Amygdala (tissue), 56 donors: ENCODE data around the gene SURF1.
"Not testable (repeated sequence)": the region's sequence is repeated elsewhere in the genome, so short reads cannot be mapped to it uniquely, and the experiment has no call there.

Experiments
- DNase-seq, 56 donors: peaks; one replicate each; lab custom pipeline; 2025; lab: John Stamatoyannopoulos, UW

SURF1 gene

GRCh38 chr9:133385452-133385851, 29.2 kb upstream of the SURF1 start:
- peak in 2 of 56 donors; percentile 18 to 25 for DNase-seq

DNA sequence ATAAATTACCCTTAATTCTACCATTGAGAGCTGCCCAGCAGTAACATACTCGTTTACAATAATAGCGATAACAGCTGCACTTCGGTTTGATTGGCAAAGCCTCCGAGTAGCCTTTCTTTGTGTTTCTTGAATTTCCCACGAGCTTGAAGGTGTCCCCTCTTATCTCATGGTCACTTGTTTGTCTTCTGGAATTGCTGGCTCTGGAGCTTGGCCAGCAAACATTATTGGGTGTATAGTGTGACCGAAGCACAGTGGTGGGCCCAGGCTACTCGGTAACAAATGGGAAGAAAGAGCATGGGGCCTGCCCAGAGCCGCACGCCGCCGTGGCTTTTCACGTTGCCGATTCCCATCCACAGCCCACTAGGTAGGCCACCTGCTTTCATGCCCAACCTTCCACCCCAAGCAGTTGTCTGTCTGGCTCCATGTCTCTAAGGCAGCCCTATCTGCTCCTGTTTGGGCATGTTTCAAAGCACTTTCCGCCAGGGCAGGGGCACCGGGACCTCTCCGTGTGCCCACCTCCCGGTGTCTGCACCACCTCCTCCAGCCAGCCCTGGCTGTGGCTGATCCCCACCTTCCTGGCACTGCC, 28.5 kb upstream of the SURF1 start:
- DNase-seq: no peak

DNA sequence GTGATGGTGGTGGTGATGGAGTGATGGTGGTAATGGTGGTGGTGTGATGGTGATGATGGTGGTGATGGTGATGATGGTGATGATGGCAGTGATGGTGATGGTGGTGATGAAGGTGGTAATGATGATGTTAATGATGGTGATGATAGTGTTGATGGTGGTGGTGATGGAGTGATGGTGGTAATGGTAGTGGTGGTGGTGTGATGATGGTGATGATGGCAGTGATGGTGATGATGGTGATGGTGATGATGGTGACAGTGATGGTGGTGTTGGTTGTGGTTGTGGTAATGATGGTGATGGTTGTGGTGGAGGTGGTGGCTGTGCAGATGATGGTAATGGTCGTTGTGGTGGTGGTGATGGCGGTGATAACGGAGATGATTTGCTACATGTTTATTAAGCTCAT, 27.2 kb upstream of the SURF1 start:
- no peak for DNase-seq

- DNase-seq: no peak
These were observed 26.3 kb upstream of the SURF1 start for GRCh38 chr9:133382507-133383141.

DNA sequence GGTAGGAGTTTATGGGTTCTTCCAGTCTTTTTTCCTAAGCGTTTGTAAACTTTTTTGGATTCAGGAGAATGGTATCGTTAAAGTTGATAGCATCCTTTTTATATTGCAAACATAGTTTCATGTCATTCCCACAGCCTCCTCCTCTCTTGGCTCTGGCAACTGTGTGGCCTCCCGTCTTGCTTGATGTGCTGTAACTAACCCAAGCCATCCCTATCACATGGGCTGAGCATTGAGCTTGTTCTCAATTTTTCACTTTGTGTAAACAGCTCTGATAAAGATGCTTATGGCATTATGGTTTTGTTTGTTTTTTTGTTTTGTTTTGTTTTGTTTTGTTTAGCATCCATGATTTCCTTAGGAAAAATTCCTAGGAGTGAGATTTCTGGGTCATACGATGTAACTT, 24.4 kb upstream of the SURF1 start:
- no peak for DNase-seq

DNA sequence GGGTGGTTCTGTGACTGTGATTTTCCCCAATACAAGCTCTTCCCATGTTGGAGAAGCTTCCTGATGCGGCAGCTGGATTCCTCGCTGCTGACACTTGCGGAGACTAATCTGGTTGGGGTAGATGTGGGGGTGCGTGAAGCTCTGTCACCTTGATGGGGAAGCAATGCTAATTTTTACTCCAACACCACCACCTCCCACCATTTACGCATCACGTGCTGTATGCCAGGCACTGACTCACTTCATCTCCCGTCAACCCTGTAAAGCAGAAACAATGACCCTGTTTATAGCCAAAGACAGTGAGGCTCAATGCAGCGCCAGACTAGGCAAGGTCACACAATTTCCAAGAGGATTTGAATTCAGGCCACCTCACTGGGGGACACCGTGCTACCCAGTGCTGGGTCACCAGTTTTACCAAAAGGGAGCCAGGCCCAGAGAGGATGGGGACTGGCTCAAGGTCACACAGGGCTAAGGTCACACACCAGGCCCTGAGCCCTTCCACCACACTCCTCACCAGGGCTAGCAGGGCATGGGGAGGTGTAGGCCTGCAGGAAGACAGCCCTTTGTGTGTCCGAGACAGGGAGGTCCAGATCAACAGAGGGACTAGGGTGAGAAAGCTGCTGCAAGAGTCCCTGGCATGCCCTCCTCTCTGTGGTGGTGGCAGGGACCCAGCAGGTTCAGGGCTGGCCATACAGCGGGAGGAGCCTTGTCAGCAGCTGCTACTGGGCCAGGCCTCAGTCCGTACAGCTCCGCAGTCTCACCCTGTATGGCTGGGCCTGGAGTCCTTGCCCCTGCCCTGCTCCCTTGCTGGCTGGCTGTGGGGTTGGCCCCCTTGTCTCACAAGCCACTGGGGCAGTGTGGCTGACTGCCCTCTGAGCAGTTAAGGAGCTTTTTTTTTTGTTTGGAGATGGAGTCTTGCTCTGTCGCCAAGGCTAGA, 23.1 kb upstream of the SURF1 start:
- DNase-seq: peak in 23 of 56 donors; percentile 10 to 60 (median 34)

DNA sequence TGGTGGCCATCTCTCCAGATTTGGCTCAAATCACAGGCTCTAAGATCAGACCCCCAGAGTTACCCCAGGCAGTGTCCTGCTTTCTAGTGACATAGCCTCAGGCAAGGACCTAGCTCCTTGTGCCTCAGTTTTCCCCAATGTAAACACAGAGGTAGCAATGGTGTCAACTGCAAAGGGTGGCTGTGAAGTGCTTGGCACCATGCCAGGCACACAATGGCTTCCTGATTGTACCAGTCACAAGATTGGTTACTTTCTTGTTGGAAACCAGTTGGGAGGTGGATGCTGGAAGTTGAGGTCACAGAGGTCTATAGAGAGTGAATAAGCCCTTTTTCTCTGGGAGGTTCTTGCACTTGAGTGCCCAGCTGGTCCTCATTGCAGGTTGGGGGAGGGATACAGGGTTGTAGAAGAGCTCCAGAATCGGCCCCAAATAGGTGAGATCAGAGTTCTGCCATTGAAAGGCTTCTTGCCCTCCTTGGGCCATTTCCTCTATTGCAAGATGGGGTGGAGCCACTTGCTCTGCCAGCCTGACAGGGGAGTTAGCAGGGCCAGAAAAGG, 22.2 kb upstream of the SURF1 start:
- DNase-seq: no peak

DNA sequence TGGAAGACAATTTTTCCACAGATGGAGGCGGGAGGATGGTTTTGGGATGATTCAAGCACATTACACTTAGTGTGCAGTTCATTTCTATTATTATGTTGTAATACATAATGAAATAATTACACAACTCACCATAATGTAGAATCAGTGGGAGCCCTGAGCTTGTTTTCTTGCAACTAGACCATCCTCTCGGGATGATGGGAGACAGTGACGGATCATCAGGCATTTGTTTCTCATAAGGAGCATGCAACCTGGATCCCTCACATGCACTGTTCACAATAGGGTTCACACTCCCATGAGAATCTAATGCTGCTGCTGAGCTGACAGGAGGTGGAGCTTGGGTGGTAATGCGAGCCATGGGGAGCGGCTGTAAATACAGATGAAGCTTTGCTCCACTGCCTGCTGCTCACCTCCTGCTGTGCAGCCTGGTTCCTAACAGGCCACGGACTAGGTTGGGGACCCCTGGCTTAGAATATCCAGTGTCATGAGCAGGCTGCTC, 21.5 kb upstream of the SURF1 start:
- DNase-seq: no peak

- DNase-seq: not testable (repeated sequence)
These were observed 21.0 kb upstream of the SURF1 start for GRCh38 chr9:133377280-133377679.

DNA sequence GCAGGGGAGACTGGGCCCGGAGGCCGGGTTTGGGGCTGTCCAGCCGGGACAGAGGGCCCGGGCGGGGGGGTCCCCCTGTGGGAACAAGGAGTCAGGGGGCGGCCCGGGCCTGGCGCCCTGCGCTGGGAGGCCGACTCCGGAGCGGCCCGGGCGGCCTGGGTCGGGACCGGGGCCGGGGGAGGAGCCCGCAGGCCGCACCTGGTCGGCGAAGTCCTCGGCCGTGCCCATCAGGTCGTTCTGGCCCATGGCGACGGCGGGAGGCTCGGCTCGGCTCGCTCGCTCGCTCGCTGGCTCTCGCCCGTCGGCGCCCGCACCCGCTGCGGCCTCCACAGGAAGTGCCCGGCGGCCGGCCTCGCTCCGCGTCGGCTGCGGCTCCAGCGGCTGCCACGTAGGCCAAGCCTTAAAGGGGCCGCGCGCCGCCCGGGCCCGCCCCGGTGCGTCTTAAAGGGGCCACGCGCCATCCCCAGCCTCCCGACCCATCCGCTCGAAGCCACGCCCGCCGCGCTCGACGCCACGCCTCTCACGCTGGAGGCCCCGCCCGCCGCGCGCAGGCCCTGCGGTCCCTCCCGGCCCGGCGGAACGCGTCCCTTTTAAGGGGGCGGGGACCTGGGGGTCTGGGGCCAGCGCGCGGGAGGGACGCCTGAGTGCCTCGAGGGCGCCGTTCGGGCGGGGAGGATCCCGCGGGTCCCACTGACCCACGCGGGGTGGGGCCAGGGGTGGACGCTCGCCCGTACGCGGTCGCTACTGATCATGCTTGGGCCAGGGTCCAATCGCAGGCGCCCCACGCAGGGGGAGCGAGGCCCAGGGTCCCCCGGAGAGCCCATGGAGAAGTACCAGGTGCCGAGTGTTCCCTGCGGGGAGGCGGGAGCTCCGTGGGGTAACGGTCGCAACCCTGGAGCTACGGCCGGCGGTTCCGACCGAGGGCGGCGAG, 19.7 kb upstream of the SURF1 start, which contains the start of the genes STKLD1 and SURF4:
TSS of gene STKLD1 (plus strand) at position 643 of the 931 bp plus-strand sequence. CDS start at position 751, 108 bp downstream.
TSS of gene SURF4 (minus strand) at position 337 of the 931 bp plus-strand sequence. CDS start at position 246, 91 bp downstream.
- peak; percentile 32 to 98 (median 88) for DNase-seq

GRCh38 chr9:133375116-133375723, 18.9 kb upstream of the SURF1 start:
- DNase-seq: no peak

GRCh38 chr9:133374612-133375115, 18.4 kb upstream of the SURF1 start:
- no peak for DNase-seq

- DNase-seq: no peak
These were observed 15.9 kb upstream of the SURF1 start for GRCh38 chr9:133372144-133372543.

DNA sequence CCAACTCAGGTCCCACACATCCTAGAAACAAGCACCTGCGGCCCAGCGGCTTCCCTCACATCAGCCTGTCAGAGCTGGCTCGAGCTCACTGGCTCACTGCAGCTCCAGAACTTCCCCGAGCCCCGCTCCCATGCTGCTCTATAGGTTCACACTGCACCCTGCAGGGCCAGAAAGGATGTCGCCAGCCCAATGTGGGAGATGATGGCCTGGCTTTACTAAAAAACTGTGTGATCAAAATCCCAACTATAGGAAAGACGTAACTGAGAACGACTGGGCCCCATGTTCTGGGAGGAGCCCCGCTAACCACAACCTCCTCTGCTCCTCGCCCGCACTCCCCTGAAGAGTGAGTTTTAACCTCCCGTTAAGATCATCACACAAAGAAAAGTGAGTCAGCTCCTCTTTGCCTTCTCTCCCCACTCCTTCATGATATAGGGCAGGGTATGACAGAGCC, 15.0 kb upstream of the SURF1 start:
- no peak for DNase-seq

GRCh38 chr9:133370685-133371084, 14.4 kb upstream of the SURF1 start:
- no peak for DNase-seq

- DNase-seq: no peak
These were observed 13.6 kb upstream of the SURF1 start for GRCh38 chr9:133369933-133370332.

DNA sequence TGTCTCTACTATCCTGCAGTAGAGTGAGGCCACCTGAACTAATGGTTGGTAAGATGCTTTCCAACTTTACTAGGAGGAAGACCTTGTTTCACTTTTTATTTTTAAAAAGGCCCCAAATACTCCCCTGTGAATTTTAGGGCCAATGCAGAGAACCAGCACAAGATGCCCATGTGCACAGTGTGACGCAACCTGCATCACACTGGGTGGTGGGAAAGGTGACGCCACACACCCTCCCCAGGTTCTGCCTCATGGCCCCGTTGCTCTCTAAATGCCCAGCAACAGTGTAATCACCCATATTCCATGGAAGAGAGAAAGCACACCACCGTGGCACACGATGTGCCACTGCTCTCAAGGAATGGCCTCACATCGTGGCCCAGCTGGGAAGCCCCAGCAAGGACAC, 13.1 kb upstream of the SURF1 start:
- DNase-seq: no peak

DNA sequence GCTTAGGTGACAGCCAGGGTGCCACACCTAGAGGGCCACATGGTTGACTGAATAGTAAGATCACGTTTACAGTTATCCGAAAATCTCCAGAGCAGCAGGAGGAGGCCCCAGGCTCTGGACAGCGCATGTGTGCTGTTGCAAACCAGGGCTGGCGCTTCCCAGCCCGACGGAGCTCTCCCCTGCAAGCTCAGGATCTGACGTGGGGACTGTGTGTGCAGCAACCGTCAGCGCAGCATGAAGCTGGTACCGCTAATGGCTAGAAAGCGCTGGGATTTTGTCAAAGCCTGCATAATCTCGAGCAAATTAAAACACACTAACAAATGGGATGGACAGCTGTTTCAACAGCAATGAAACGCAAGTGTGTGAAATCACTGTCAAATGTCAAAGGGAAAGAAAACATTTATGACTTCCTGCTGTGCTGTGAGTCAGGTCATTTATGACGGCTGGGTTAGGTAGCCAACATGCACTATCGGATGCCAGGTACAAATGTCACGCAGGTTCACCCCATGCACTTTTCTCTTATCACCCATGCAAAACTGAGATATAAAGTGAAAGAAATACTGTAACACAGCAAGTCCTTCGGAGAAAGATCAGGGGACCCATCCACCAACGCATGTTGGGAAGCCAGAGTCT, 12.1 kb upstream of the SURF1 start:
- no peak for DNase-seq
